AG09319 (cell line): Measurements from ENCODE around the gene ASB11.

Source experiments
- DNase-seq: peaks from one replicate; pipeline ENCODE4 v3.0.0-alpha.2; 2010; ENCODE audit warnings: low read depth; ENCODE audit errors: extremely low read depth
- CTCF ChIP-seq: IDR thresholded peaks from 2 replicates; pipeline ENCODE4 v1.5.1; 2011; ENCODE audit warnings: low read depth, mild to moderate bottlenecking, inconsistent platforms, low read length, moderate library complexity

Gene ASB11

GRCh38 chrX:15328131-15328530 lies 12.7 kb upstream of the ASB11 start:
- TF ChIP-seq CTCF = no peak
- no peak for DNase-seq

- TF ChIP-seq CTCF = no peak
- DNase-seq = no peak
These were observed 7.0 kb upstream of the ASB11 start for GRCh38 chrX:15322472-15322871.

- TF ChIP-seq CTCF = no peak
- no peak for DNase-seq
These were observed 6.6 kb upstream of the ASB11 start for GRCh38 chrX:15322072-15322471.

GRCh38 chrX:15321447-15321846 lies 6.0 kb upstream of the ASB11 start:
- DNase-seq = no peak
- no peak for TF ChIP-seq CTCF

- no peak for DNase-seq
These were observed 4.9 kb upstream of the ASB11 start for GRCh38 chrX:15320297-15320696.

GRCh38 chrX:15319075-15319474 lies 3.6 kb upstream of the ASB11 start:
- no peak for TF ChIP-seq CTCF
- DNase-seq = no peak

More at GRCh38 chrX:15320297-15320696, 4.9 kb upstream of the ASB11 start:
- TF ChIP-seq CTCF = no peak

GRCh38 chrX:15314472-15314871 lies 968 bp downstream of the ASB11 start:
- TF ChIP-seq CTCF = no peak
- DNase-seq = no peak
